HEK293 (cell line): ENCODE data around the gene SMIM32.

Source experiments
- CTCF ChIP-seq: fragments of 450-650 bp; formaldehyde crosslinking; IDR thresholded peaks from 2 replicates; pipeline ENCODE4 v1.5.1; 2016; ENCODE audit warnings: missing biosample characterization, missing genetic modification characterization
- YY1 ChIP-seq: fragments of 450-650 bp; formaldehyde crosslinking; IDR thresholded peaks from 2 replicates; pipeline ENCODE4 v1.5.1; 2018; ENCODE audit warnings: missing biosample characterization, missing genetic modification characterization
- ZFP41 ChIP-seq: fragments of 450-650 bp; formaldehyde crosslinking; IDR thresholded peaks from 2 replicates; pipeline ENCODE4 v1.5.1; 2016; ENCODE audit warnings: missing biosample characterization, missing genetic modification characterization, borderline replicate concordance
- ZNF10 ChIP-seq: fragments of 450-650 bp; formaldehyde crosslinking; IDR thresholded peaks from 2 replicates; pipeline ENCODE4 v1.5.1; 2017; ENCODE audit warnings: missing biosample characterization, missing genetic modification characterization
- ZNF404 ChIP-seq: fragments of 450-650 bp; formaldehyde crosslinking; IDR thresholded peaks from 2 replicates; pipeline ENCODE4 v1.5.1; 2017; ENCODE audit warnings: missing biosample characterization, missing genetic modification characterization
- ZNF48 ChIP-seq: fragments of 450-650 bp; formaldehyde crosslinking; IDR thresholded peaks from 2 replicates; pipeline ENCODE4 v1.5.1; 2016; ENCODE audit warnings: missing biosample characterization, missing genetic modification characterization

- TF ChIP-seq ZFP41 (no peak), CTCF (tag by site-specific recombination) (no peak), ZNF404 (tag by site-specific recombination) (no peak), YY1 (tag by site-specific recombination) (no peak), ZNF10 (tag by site-specific recombination) (no peak), ZNF48 (tag by site-specific recombination) (no peak)
These were observed 6.8 kb downstream of the SMIM32 start for GRCh38 chr5:136185974-136186665.
